Right atrium auricular region (tissue), 2 donors: Measurements from ENCODE around the gene MAP7. TPM values are rescaled to one million over a fixed set of nuclear protein-coding genes. Genes with fewer than 3 reads are reported as not detected.
"Not testable (repeated sequence)": the region's sequence is repeated elsewhere in the genome, so short reads cannot be mapped to it uniquely, and the experiment has no call there.

Source experiments
- DNase-seq: peaks from one replicate; pipeline ENCODE4 v3.0.0-alpha.2; 2019; ENCODE audit warnings: low spot score
- H3K27ac ChIP-seq, 2 donors: fragments of 200-600 bp; sonication (generic); 1 replicate in 1 of 2; 2 replicates in 1 of 2; pipeline ENCODE4 v1.5.1; 2016 to 2019
- H3K27me3 ChIP-seq, 2 donors: fragments of 200-600 bp; sonication (generic); one replicate each; pipeline versions ENCODE4 v1.5.1 to v1.6.0; 2017 to 2019
- H3K36me3 ChIP-seq: fragments of 200-600 bp; sonication (generic); one replicate; pipeline ENCODE4 v1.5.1; 2016
- H3K4me1 ChIP-seq, 2 donors: fragments of 200-600 bp; sonication (generic); one replicate each; pipeline versions ENCODE4 v1.5.1 to v1.6.0; 2017 to 2019
- H3K4me3 ChIP-seq, 2 donors: fragments of 200-600 bp; sonication (generic); 1 replicate in 1 of 2; 2 replicates in 1 of 2; pipeline ENCODE4 v1.5.1; 2017 to 2019; ENCODE audit warnings: mild to moderate bottlenecking in 1 of 2, moderate library complexity in 1 of 2
- H3K9me3 ChIP-seq, 2 donors: fragments of 200-600 bp; sonication (generic); one replicate each; pipeline ENCODE4 v1.5.1; 2019
- total RNA-seq, 2 donors: library from RNA; depleted of rRNA; stranded (reverse); fragments of >200 nt; gene quantifications; one replicate each; pipeline ENCODE4 v1.1.0, GENCODE V29; 2016
- TF ChIP-seq, protein P1 (sequence below), 2 donors: fragments of 200-600 bp; sonication (generic); IDR thresholded peaks; one replicate each; pipeline ENCODE4 v1.5.1; 2019; ENCODE audit warnings: antibody characterized with exemption in 2 of 2

Gene MAP7
- total RNA-seq, 2 donors from 2014 or later: 1.0 to 1.3 TPM

DNA sequence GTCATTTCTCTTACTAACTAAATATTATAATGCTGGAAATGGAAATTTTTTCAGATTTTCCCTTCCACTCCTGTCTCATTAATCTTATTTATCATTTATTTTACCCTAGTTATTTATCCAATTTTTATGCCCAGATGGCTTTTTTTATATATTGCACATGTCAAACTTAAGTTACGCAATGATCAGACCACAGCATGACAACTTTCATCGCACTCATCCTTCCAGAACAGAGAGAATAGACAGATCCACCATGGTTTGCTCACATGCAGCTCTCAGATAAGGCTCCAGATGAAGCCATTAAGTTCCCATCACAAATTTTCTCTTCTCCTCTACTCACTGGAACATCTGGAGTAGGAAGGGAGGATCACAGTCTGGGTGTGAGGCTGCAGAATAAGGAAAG is 48.7 kb downstream of the MAP7 start:
- no peak for DNase-seq
- H3K4me3 ChIP-seq: no peak overlapping the region
- no peaks in the 10 kb centered on the region for H3K27me3 ChIP-seq
- TF ChIP-seq, protein P1, sequence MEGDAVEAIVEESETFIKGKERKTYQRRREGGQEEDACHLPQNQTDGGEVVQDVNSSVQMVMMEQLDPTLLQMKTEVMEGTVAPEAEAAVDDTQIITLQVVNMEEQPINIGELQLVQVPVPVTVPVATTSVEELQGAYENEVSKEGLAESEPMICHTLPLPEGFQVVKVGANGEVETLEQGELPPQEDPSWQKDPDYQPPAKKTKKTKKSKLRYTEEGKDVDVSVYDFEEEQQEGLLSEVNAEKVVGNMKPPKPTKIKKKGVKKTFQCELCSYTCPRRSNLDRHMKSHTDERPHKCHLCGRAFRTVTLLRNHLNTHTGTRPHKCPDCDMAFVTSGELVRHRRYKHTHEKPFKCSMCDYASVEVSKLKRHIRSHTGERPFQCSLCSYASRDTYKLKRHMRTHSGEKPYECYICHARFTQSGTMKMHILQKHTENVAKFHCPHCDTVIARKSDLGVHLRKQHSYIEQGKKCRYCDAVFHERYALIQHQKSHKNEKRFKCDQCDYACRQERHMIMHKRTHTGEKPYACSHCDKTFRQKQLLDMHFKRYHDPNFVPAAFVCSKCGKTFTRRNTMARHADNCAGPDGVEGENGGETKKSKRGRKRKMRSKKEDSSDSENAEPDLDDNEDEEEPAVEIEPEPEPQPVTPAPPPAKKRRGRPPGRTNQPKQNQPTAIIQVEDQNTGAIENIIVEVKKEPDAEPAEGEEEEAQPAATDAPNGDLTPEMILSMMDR (IDR thresholded peaks at IDR 0.05): no peak
- no peaks in the 10 kb centered on the region for H3K36me3 ChIP-seq
- no peak overlapping the region for H3K27ac ChIP-seq
- no peaks in the 10 kb centered on the region for H3K9me3 ChIP-seq
- no peaks in the 10 kb centered on the region for H3K4me1 ChIP-seq

DNA sequence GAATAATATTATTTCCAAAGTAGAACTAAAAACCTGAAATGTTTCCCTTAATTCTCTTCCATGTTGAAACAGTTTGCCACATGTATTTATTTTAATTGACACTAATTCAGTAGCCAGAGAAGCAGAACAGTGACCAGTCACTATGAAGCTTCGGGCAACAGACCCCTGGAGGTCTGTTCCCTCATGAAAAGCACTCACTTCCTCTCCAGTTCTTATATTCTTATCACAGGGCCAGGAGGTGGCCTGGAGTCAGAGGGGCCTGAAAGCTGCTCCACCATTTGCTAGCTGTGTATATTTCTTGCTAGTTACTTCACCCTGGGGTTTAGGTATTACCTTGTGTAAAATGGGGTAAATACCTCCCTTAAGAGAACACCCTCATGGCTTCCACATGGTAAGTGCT is 49.1 kb downstream of the MAP7 start:
- Histone ChIP-seq H3K9me3 (no peaks in the 10 kb centered on the region), H3K27me3 (no peaks in the 10 kb centered on the region), H3K36me3 (no peaks in the 10 kb centered on the region), H3K27ac (no peak overlapping the region), H3K4me1 (no peaks in the 10 kb centered on the region), H3K4me3 (no peak overlapping the region)
- DNase-seq: no peak
- TF ChIP-seq, protein P1 (IDR thresholded peaks at IDR 0.05): no peak

DNA sequence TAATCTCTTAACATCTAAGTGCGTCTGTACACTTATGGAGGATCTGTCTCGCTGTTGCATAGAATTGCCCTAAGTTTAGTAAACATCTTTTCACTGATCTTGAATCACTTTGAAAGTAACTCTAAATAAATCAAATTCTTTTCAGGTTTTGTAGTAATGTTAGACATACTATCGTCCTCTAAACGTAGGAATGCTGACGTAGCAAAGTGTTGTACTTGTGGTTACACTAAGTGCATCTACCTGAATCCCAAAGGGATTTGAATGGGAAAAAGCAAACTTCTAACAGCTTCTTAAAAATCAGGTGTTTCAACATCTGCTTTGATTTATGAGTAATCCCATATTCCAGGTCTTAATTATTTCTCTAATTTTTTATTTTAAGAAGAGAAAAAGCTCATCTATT is 49.8 kb downstream of the MAP7 start:
- no peaks in the 10 kb centered on the region for H3K9me3 ChIP-seq
- H3K27me3 ChIP-seq: no peaks in the 10 kb centered on the region
- no peaks in the 10 kb centered on the region for H3K4me1 ChIP-seq
- no peaks in the 10 kb centered on the region for H3K36me3 ChIP-seq
- DNase-seq: no peak
- H3K4me3 ChIP-seq: no peak overlapping the region
- TF ChIP-seq, protein P1 (IDR thresholded peaks at IDR 0.05): no peak
- H3K27ac ChIP-seq: no peak overlapping the region

DNA sequence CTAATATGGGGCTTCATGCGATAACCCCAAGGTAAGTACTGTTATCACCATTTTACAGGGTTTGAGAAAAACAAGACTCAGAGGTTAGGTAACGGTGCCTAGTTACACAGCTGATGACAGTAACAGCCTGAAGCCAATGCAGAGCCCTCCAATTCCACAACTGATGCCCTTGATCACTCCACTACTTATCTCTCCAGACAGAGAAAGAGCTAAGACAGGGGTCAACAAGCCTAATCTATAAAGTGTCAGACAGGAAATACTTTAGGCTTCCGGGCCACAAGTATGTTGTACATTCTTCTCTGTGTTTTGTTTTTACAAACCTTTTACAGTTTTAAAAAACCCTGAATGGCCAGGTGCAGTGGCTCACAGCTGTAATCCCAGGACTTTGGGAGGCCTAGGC is 50.9 kb downstream of the MAP7 start:
- no peaks in the 10 kb centered on the region for H3K36me3 ChIP-seq
- H3K9me3 ChIP-seq: no peaks in the 10 kb centered on the region
- no peaks in the 10 kb centered on the region for H3K27me3 ChIP-seq
- DNase-seq: no peak
- no peak overlapping the region for H3K4me3 ChIP-seq
- H3K4me1 ChIP-seq: no peaks in the 10 kb centered on the region
- no peak overlapping the region for H3K27ac ChIP-seq
- TF ChIP-seq, protein P1 (IDR thresholded peaks at IDR 0.05): no peak

DNA sequence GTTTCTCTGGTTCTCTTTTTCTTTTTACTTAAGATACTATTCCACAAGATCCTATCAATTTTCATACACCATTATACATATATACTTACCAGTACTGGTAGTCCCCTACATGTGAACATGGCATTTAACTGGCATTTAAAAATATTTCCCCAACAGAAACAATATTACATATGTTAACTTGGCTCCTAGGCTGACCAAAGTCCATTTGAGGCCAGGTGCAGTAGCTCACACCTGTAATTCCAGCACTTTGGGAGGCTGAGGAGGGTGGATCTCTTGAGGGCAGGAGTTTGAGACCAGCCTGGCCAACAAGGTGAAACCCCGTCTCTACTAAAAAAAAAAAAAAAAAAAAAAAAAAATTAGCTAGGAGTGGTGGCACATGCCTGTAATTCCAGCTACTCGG is 53.8 kb downstream of the MAP7 start:
- not testable (repeated sequence) for H3K9me3 ChIP-seq, H3K4me3 ChIP-seq, H3K27ac ChIP-seq, DNase-seq, H3K36me3 ChIP-seq, H3K4me1 ChIP-seq, H3K27me3 ChIP-seq

DNA sequence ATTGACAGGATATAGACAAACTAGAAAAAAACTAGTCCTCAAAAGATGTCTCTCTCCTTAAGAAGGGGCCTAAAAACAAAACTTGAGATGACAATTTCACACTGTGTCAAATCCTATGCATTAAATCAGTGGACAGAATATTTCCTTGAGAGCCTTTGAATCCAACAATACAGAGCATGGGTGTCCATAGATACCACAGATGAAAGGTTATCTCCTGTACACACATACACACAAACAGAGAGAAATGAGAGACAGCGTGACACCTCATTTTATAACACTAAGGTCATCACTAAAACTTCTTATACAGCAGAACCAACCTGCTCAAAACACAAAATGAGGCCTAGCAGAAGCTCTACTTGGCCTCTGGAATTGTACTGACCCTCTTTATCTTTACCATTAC is 55.5 kb downstream of the MAP7 start:
- TF ChIP-seq, protein P1 (IDR thresholded peaks at IDR 0.05): no peak

More for the DNA sequence above, 55.5 kb downstream of the MAP7 start:
- no peaks in the 10 kb centered on the region for H3K4me1 ChIP-seq
- H3K4me3 ChIP-seq: no peak overlapping the region
- H3K27ac ChIP-seq: no peak overlapping the region
- H3K9me3 ChIP-seq: no peaks in the 10 kb centered on the region
- H3K27me3 ChIP-seq: no peaks in the 10 kb centered on the region
- DNase-seq: no peak
- no peaks in the 10 kb centered on the region for H3K36me3 ChIP-seq
